T-helper 2 cell treated with Interferon-gamma antibody and Interleukin-4, amounts not matched to agents 5 μg/mL and 100 μg/mL, for 36 hours (primary cell): ENCODE results near the gene RUBCN.
"Not testable (repeated sequence)": the region's sequence is repeated elsewhere in the genome, so short reads cannot be mapped to it uniquely, and the experiment has no call there.

Source experiments
- DNase-seq: peaks from one replicate; pipeline ENCODE4 v3.0.0; 2021; ENCODE audit warnings: low spot score
- H3K27ac Mint-ChIP-seq: one replicate; pipeline ENCODE4 v1.8.0; 2021; ENCODE audit warnings: mild to moderate bottlenecking, mixed read lengths
- H3K27me3 Mint-ChIP-seq: one replicate; pipeline ENCODE4 v1.8.0; 2021; ENCODE audit warnings: low read depth, mixed read lengths
- H3K36me3 Mint-ChIP-seq: one replicate; pipeline ENCODE4 v1.8.0; 2021; ENCODE audit warnings: low read depth, mixed read lengths
- H3K4me1 Mint-ChIP-seq: one replicate; pipeline ENCODE4 v1.8.0; 2021; ENCODE audit warnings: low read depth, mixed read lengths
- H3K4me3 Mint-ChIP-seq: one replicate; pipeline ENCODE4 v1.8.0; 2022; ENCODE audit warnings: mild to moderate bottlenecking, moderate library complexity, mixed read lengths
- H3K9me3 Mint-ChIP-seq: one replicate; pipeline ENCODE4 v1.8.0; 2021; ENCODE audit warnings: mixed read lengths

RUBCN gene

DNA sequence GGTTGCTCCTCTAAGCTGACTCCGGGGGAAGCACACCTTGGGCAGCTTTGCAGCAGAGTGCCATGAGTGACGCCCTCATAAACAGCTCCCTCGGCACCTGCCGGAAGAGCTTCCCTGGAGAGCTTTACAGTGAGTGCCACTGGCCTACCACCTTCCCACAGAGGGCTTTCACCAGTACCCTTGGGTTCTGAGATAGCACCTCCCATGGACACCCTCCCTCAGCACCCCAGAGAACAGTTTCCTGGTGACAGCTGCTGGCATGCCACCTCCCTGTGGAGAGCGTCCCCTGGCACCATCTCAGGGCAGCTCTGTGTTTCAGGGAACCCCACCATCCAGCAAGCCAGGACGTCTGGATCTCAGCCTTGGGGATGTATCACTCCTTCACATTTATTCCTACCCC lies 49.1 kb downstream of the RUBCN start:
- DNase-seq, result no peak
- Mint-ChIP-seq H3K36me3 (peaks cover 19% of the 10 kb centered on the region), H3K4me3 (no peak overlapping the region), H3K4me1 (peaks cover 4% of the 10 kb centered on the region), H3K9me3 (no peaks in the 10 kb centered on the region), H3K27ac (no peak overlapping the region), H3K27me3 (no peaks in the 10 kb centered on the region)

DNA sequence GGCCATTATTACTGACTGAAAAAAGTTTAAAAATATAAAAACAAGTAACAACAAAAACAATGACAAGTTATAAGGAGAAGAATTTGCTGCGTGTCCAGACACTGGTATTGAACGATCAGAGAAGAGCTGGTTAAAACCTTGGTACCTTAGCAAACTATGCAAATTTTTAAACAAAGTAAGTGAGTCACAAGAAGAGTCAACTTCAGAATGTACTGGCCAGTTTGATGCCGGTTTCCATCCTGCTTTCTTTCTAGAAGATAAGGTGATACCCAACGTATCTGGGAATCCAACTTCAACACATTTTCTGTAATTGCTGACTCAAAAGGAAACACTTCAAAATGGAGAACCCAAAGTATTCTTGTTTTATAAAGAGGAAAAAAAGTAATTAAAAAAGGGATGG lies 49.8 kb downstream of the RUBCN start:
- Mint-ChIP-seq H3K36me3 (peaks cover 19% of the 10 kb centered on the region), H3K4me3 (no peak overlapping the region), H3K4me1 (peaks cover 2% of the 10 kb centered on the region), H3K27me3 (no peaks in the 10 kb centered on the region), H3K9me3 (no peaks in the 10 kb centered on the region), H3K27ac (no peak overlapping the region)
- DNase-seq, result no peak

DNA sequence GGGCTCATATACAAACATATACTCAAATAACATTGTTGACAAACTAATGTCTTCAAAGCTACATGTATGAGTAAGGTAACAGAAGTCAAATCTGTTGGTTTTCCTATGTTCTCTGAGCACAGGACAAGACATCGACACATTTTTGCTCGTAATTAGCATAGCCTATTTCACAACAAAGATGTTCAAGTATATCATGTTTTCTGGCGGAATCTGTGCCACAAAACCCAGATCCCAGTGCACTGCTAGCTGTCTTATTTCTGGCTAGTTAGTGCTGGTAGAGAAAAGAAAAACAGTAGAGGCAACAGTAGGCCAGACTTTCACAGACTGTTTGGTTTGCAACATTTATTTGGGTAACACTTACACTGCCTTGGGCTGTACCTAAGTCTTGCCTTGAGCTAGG lies 51.2 kb downstream of the RUBCN start:
- no peak for DNase-seq
- H3K9me3 Mint-ChIP-seq, result peaks cover 2% of the 10 kb centered on the region
- no peak overlapping the region for H3K4me3 Mint-ChIP-seq
- H3K27ac Mint-ChIP-seq, result no peak overlapping the region
- peaks cover 30% of the 10 kb centered on the region for H3K36me3 Mint-ChIP-seq
- no peaks in the 10 kb centered on the region for H3K27me3 Mint-ChIP-seq
- peaks cover 2% of the 10 kb centered on the region for H3K4me1 Mint-ChIP-seq

DNA sequence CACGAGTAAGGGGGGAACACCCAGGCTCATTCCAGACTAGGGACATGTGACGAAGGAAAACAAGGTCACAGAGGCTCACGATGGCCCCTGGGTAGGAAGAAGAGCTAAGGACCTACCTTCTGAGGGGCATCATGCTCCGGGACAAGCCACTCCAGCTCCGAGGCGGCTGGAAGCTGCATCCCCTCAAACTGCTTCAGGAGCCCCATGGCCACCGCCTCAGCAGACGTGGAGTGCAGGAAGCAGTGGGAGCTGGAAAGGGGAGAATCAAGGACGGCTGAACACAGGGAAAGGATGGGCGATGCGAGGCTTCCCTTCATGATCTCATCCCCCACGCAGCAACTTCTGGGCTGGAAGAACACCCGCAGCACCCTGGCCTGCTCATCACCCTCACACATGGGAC lies 53.5 kb downstream of the RUBCN start:
- Mint-ChIP-seq H3K27ac (no peak overlapping the region), H3K27me3 (no peaks in the 10 kb centered on the region), H3K36me3 (peaks cover 38% of the 10 kb centered on the region), H3K4me3 (no peak overlapping the region), H3K4me1 (peaks cover 2% of the 10 kb centered on the region), H3K9me3 (peaks cover 8% of the 10 kb centered on the region)
- DNase-seq, result no peak

DNA sequence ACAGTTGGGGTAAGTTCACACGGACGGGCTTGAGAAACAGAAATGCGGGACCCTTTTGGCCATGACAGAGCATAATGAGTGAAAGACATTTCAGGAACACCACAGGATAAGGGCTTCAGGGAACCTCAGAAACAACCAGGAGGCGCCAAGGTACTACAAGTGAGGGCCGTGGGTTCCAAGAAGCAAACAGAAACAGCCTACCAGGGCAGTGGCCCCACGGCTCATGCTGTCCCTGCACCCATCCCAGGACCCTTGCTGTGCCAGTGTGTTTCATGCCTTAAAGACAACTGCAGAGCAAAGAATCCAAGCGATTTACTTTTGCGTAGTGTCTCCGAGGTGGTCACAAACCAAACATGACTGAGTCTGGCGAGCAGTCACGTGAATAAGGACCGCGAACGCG lies 54.0 kb downstream of the RUBCN start:
- H3K27me3 Mint-ChIP-seq, result no peaks in the 10 kb centered on the region
- H3K9me3 Mint-ChIP-seq, result peaks cover 11% of the 10 kb centered on the region
- no peak overlapping the region for H3K4me3 Mint-ChIP-seq
- H3K36me3 Mint-ChIP-seq, result peaks cover 41% of the 10 kb centered on the region
- peaks cover 2% of the 10 kb centered on the region for H3K4me1 Mint-ChIP-seq
- H3K27ac Mint-ChIP-seq, result no peak overlapping the region
- DNase-seq, result no peak

DNA sequence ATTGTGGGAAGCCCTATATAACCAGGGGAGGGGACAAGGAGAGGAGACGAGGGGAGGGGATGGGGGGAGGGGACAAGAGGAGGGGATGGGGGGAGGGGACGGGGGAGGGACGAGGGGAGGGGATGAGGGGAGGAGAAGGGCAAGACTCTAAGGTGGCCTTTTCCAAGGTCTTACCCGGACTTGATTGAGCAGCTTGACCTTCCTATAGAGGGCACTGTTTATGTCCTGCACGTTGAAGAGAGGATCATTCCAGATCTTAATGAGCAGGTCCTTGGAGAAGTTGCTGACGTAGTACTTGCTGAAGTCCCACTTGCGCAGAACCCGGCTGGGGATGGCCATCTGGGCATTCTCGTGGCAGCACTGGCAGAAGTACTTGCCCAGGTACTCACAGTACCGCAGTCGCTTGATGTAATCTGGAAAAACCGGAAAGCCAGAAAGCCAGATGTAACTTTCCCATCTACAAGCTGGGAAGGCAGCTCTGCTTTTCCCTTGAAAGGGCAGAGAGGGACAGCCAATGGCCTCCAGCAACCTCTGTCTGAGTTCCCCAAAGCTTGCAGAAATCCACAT lies 55.7 kb downstream of the RUBCN start:
- Mint-ChIP-seq H3K27ac (no peak overlapping the region), H3K27me3 (no peaks in the 10 kb centered on the region), H3K4me3 (no peak overlapping the region), H3K36me3 (peaks cover 43% of the 10 kb centered on the region), H3K9me3 (peaks cover 11% of the 10 kb centered on the region), H3K4me1 (peaks cover 2% of the 10 kb centered on the region)
- DNase-seq, result no peak

DNA sequence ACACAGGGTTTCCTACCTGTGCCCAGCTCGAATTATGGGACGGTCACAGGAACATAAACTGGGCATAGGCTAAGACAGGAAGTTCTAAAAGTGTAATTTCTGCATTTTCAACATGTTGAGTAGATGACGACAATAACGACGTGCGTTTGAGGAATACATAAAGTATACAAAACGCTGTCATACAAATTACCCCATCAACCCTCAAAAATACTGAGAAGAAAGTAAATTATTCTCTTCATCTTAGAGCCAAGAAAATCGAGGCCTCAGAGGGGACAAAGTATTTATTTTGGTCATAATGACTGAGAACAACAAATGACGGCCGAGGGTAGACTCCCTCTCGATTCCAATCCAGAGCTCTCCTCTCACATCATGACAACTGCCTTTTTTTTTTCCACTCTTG lies 60.8 kb downstream of the RUBCN start:
- no peak for DNase-seq
- H3K4me3 Mint-ChIP-seq, result no peak overlapping the region
- no peak overlapping the region for H3K27ac Mint-ChIP-seq
- peaks cover 11% of the 10 kb centered on the region for H3K9me3 Mint-ChIP-seq
- no peaks in the 10 kb centered on the region for H3K27me3 Mint-ChIP-seq
- peaks cover 37% of the 10 kb centered on the region for H3K36me3 Mint-ChIP-seq
- no peaks in the 10 kb centered on the region for H3K4me1 Mint-ChIP-seq

DNA sequence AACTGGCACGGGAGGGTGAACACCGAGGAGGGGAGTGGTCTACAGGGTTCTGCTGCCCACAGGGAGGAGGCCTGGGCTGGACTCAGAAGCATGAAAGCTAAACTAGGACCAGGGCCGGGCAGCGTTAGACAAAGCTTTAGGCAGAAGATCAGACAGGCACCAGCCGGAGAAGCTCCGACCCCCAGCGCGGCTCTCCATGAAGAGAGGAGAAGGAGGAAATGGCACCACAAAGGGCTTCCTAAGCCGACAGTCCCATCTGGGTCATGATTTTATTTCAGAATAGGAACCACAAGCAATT lies 61.2 kb downstream of the RUBCN start:
- DNase-seq, result no peak
- H3K27ac Mint-ChIP-seq, result no peak overlapping the region
- no peaks in the 10 kb centered on the region for H3K27me3 Mint-ChIP-seq
- H3K9me3 Mint-ChIP-seq, result peaks cover 9% of the 10 kb centered on the region
- no peaks in the 10 kb centered on the region for H3K4me1 Mint-ChIP-seq
- peaks cover 33% of the 10 kb centered on the region for H3K36me3 Mint-ChIP-seq
- H3K4me3 Mint-ChIP-seq, result no peak overlapping the region

DNA sequence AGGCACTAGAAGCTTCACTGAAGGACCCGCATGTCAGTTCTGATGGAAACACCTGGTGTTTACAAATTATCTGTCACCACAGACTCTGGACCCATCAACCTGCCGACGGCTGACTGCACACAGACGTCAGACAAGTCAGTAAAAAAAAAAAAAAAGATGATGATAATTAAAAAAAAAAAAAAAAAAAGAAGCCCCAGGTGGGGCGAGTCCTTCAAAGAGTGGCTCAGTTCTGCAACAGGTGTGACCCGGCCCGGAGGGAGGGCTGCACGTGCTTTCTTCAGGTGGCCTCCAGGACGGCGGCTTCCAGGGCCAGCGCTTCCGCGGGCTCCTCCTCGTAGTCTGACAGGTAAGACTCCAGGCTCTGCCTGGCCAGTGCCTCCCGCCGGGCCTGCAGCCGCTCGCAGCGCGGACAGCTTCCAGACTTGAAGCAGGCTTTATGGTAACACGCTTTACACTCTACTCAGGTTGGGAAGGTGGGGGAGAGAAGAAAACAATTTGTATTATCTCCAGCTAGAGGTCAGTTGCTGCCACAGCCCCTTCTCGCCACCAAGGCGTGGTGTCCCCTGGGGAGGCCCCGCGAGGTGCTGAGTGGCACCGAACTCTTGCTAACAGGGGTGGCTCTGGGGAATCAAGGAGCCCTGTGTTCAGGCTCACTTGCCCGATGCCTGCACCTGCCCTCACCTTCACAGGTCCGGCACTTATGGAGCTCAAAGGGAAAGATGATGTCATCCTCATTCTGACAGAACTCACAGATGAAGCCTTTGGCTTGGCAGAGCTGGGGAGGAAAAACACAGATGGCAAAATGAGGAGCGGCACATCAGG lies 61.8 kb downstream of the RUBCN start:
- Mint-ChIP-seq H3K4me1 (no peaks in the 10 kb centered on the region), H3K4me3 (no peak overlapping the region), H3K27ac (no peak overlapping the region), H3K27me3 (no peaks in the 10 kb centered on the region), H3K36me3 (peaks cover 30% of the 10 kb centered on the region), H3K9me3 (peaks cover 7% of the 10 kb centered on the region)
- DNase-seq, result no peak

DNA sequence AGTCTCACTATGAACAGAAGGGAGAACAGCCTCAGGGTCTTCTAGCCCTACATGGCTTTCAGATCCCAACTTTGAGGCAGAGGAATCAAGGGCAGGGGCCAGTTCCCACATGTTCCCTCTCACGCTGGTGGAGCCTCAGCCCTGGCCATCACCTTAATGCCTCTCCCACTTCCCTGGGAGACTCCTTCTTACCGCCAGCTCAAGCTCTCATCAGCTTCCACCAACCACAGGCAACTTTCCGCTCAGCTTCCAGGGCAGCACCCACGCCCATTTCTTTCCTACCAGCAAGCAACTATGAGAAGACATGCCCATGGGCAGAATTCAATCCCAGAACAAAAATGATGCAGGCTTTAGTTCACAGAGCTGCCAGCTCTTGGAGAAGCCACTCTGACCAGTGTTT lies 63.5 kb downstream of the RUBCN start:
- H3K4me1 Mint-ChIP-seq, result no peaks in the 10 kb centered on the region
- peaks cover 3% of the 10 kb centered on the region for H3K9me3 Mint-ChIP-seq
- H3K27me3 Mint-ChIP-seq, result no peaks in the 10 kb centered on the region
- H3K36me3 Mint-ChIP-seq, result peaks cover 22% of the 10 kb centered on the region
- DNase-seq, result no peak
- no peak overlapping the region for H3K4me3 Mint-ChIP-seq
- no peak overlapping the region for H3K27ac Mint-ChIP-seq

DNA sequence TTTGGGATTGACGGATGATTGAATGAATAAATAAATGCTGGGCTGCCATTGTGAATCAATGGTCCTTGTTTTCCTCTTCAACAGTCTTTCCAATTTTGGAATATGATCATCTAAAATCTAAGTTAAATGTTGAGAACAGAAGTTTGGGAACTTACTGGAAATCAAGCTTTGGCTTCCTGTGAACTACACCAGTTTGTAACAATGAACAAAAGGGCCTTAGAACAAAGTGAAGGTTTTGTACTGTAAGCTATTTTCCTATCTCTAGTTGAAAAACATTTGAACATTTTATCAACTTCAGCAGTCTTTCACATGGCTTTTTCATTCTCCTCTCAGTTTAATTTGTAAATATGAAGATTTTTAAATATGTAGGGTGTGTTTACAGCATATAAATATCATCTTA lies 66.3 kb downstream of the RUBCN start:
- Mint-ChIP-seq H3K4me3 (no peak overlapping the region), H3K27me3 (no peaks in the 10 kb centered on the region), H3K27ac (no peak overlapping the region), H3K4me1 (no peaks in the 10 kb centered on the region), H3K9me3 (no peaks in the 10 kb centered on the region), H3K36me3 (peaks cover 15% of the 10 kb centered on the region)
- no peak for DNase-seq

DNA sequence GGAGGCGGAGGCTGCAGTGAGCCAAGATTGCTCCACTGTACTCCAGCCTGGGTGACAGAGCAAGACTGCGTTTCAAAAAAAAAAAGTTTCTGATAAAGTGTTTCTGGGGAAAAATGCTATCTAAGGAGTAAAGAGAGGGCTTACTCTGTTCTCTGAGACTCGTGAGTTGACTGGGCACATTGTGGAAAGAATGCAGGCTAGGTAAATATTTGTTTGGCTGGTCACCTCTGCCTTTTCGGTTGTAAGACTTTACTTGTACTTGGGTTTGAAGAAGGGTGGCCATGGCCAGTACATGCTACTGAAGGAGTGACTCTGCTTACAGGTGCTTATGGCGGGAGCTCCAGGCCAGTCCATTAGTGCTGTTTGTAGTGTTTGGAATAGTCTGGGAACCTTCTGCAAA lies 68.7 kb downstream of the RUBCN start:
- DNase-seq, result no peak
- Mint-ChIP-seq H3K9me3 (no peaks in the 10 kb centered on the region), H3K4me3 (no peak overlapping the region), H3K4me1 (no peaks in the 10 kb centered on the region), H3K27me3 (no peaks in the 10 kb centered on the region), H3K36me3 (no peaks in the 10 kb centered on the region), H3K27ac (no peak overlapping the region)

DNA sequence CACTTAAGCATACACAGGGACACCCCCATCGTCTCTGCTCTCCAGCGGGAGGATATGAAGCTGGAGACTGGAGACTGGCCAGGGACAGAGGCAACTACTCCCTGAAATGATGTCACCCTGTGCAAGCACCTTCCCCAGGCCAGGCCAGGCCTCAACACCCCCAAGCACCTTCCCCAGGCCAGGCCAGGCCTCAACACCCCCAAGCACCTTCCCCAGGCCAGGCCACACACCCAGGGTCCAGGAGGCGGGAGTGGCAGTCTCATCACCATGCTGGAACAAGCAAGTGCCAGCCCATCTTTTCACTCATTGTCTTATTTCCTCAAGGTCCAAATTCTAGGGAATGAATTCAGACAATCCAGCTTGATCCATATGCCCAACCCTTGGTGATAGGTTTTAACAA lies 69.4 kb downstream of the RUBCN start:
- not testable (repeated sequence) for H3K4me3 Mint-ChIP-seq, DNase-seq

DNA sequence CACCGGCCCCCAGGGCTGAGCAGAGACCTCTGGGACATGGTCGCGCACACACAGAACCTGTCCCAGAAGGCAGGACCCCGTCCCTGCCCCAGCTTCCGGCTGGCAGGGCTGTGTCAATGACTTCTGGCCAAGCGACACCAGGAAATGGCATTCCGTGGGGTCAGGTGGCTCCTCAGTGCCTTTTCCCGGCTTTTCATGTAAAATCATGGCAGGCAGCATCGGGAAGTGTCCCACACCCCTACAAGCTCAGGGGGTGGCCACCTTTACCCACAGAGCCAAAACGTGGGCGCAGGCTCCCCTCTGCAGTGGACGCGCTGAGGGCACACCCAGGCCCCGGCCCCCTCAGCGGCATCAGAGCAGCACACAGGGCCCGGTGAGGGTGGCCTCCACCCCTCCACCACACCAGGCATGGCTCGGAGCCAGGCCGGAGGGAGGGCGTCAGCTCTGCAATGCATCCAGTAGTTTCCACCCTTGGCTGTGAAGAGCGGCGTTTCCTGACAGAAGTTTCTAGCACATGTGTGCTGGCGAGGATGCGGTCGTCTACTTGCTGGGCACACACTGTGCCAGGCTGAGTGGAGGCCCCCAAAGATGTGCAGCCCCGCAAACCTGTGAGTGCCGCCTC lies 70.4 kb downstream of the RUBCN start:
- DNase-seq, H3K4me1 Mint-ChIP-seq, H3K27me3 Mint-ChIP-seq, H3K27ac Mint-ChIP-seq, H3K4me3 Mint-ChIP-seq, H3K36me3 Mint-ChIP-seq, H3K9me3 Mint-ChIP-seq: not testable (repeated sequence)

More for the DNA sequence above, 69.4 kb downstream of the RUBCN start:
- not testable (repeated sequence) for H3K36me3 Mint-ChIP-seq, H3K27me3 Mint-ChIP-seq, H3K27ac Mint-ChIP-seq, H3K9me3 Mint-ChIP-seq, H3K4me1 Mint-ChIP-seq

DNA sequence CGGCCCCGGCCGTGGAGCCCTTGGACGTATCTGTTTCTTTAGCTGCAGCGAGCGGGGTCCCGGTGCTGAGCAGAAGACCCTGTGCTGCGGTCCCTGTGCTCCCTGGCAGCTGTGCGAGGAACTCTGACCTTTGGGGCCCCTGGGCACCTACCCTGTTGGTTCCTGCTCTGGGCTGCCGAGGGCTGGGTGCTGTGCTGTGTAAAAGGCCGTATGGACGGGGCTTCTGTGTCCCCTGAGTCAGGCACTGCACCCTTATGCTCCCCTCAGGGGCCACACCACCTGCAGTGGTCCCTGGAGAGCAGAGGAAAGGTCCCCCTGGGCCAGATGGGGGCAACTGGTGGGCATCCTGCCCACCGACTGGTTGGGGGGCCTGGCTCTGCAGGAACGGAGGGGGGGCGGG lies 71.2 kb downstream of the RUBCN start:
- not testable (repeated sequence) for H3K27ac Mint-ChIP-seq, H3K4me3 Mint-ChIP-seq, H3K27me3 Mint-ChIP-seq, H3K9me3 Mint-ChIP-seq, H3K36me3 Mint-ChIP-seq, H3K4me1 Mint-ChIP-seq, DNase-seq
